Measurements from ENCODE around the gene REELD1. TPM values are rescaled to one million over a fixed set of nuclear protein-coding genes. Genes with fewer than 3 reads are reported as not detected.

Gene REELD1
- total RNA-seq, 1 experiment from 2014 or later = not detected

DNA sequence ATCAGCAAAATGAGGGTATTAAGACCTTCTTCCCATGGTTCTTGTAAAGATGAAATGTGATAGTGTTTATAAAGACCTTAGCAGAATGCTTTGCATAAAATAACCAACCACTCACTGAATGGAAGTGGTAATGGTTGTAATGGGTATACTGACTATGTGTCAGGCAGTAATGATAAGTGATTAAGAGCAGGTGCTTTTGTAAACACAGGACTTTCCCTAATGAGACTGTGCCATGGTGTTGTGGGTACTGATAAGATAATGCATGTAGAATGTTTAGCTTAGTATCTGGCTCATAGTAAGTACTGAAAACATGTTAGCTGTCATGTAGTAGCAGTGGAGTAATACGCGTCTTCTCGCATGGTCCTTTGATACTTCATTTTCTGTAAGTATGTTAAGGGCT is 31.9 kb upstream of the REELD1 start:
- Histone ChIP-seq H3K9me2 (replicated peaks; ENCODE audit: insufficient read depth, low read length) (no peaks in the 10 kb centered on the region), H3K4me1 (ENCODE audit: low read length) (peaks cover 64% of the 10 kb centered on the region), H3K9ac (ENCODE audit: low read length) (no peak overlapping the region), H3K9me3 (ENCODE audit: low read length) (no peaks in the 10 kb centered on the region), H3K36me3 (ENCODE audit: insufficient read depth, low read length) (peaks cover 57% of the 10 kb centered on the region), H3K27me3 (ENCODE audit: low read length) (no peaks in the 10 kb centered on the region), H2AFZ (ENCODE audit: low read length) (no peak overlapping the region), H3K4me2 (ENCODE audit: low read depth, low read length, poor library complexity, severe bottlenecking) (no peak overlapping the region), H3K4me3 (ENCODE audit: low read length) (no peak overlapping the region), H3K79me2 (ENCODE audit: low read length) (peaks cover 86% of the 10 kb centered on the region), H3K27ac (ENCODE audit: low read length) (0 out of 2 replicates have a peak overlapping the region, but pooled peaks have one; percentile 31), H4K20me1 (ENCODE audit: insufficient read depth, low read depth, low read length) (peaks cover 11% of the 10 kb centered on the region; the same call in 1 of the 2 replicates)
- DNase-seq = no peak

DNA sequence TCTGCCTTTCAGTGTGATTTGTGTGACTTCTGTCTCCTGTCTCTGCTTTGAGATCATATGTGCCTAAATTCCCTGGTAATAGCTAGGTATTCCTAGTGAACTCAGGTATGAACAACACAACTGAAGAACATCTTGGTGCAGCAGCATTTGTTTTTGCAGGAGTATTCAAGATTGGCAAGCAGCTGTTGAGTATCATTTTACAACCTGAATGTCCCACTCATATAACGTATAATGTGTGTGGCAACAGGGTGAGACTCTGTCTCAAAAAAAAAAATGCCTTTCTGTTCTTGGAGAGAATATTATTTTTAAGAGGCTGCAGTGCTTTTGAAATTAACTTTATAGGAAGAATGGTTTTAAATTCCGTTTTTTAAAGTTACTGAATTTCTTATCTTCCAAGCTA is 31.1 kb upstream of the REELD1 start:
- Histone ChIP-seq H3K27ac (ENCODE audit: low read length) (no peak overlapping the region), H3K9me3 (ENCODE audit: low read length) (no peaks in the 10 kb centered on the region), H2AFZ (ENCODE audit: low read length) (no peak overlapping the region), H3K27me3 (ENCODE audit: low read length) (no peaks in the 10 kb centered on the region), H3K9me2 (replicated peaks; ENCODE audit: insufficient read depth, low read length) (no peaks in the 10 kb centered on the region), H3K4me3 (ENCODE audit: low read length) (no peak overlapping the region), H4K20me1 (ENCODE audit: insufficient read depth, low read depth, low read length) (peaks cover 9% of the 10 kb centered on the region; the same call in 1 of the 2 replicates), H3K79me2 (ENCODE audit: low read length) (peaks cover 78% of the 10 kb centered on the region), H3K4me2 (ENCODE audit: low read depth, low read length, poor library complexity, severe bottlenecking) (no peak overlapping the region), H3K4me1 (ENCODE audit: low read length) (peaks cover 57% of the 10 kb centered on the region), H3K36me3 (ENCODE audit: insufficient read depth, low read length) (peaks cover 58% of the 10 kb centered on the region), H3K9ac (ENCODE audit: low read length) (no peak overlapping the region)
- DNase-seq = no peak

DNA sequence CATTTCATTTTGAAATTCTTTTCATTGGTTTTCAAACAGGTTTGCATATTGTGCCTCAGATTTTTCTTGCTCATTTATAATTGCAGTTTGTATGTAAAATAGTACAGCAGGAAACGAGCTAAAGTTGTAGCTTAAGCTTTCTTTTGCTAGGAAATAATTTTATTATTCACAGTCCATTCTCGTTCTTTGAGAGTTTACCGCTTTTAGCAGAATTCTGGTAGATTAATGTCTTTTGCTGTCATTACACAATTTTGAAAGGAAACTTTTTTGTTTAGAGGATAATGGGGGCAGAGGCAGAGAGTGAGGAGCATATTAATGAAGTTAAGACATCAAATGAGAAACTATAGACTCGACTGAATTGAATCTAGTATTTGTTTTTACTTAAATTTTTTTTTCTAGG is 28.3 kb upstream of the REELD1 start:
- peaks cover 50% of the 10 kb centered on the region for H3K79me2 ChIP-seq (ENCODE audit: low read length)
- H3K9me3 ChIP-seq (ENCODE audit: low read length) = no peaks in the 10 kb centered on the region
- no peaks in the 10 kb centered on the region for H3K9me2 ChIP-seq (replicated peaks; ENCODE audit: insufficient read depth, low read length)
- H3K36me3 ChIP-seq (ENCODE audit: insufficient read depth, low read length) = peaks cover 82% of the 10 kb centered on the region
- no peak overlapping the region for H3K27ac ChIP-seq (ENCODE audit: low read length)
- H3K4me1 ChIP-seq (ENCODE audit: low read length) = peaks cover 28% of the 10 kb centered on the region
- no peak overlapping the region for H3K4me2 ChIP-seq (ENCODE audit: low read depth, low read length, poor library complexity, severe bottlenecking)
- DNase-seq = no peak
- H4K20me1 ChIP-seq (ENCODE audit: insufficient read depth, low read depth, low read length) = no peaks in the 10 kb centered on the region
- no peaks in the 10 kb centered on the region for H3K27me3 ChIP-seq (ENCODE audit: low read length)
- no peak overlapping the region for H3K4me3 ChIP-seq (ENCODE audit: low read length)
- H2AFZ ChIP-seq (ENCODE audit: low read length) = no peak overlapping the region
- no peak overlapping the region for H3K9ac ChIP-seq (ENCODE audit: low read length)

DNA sequence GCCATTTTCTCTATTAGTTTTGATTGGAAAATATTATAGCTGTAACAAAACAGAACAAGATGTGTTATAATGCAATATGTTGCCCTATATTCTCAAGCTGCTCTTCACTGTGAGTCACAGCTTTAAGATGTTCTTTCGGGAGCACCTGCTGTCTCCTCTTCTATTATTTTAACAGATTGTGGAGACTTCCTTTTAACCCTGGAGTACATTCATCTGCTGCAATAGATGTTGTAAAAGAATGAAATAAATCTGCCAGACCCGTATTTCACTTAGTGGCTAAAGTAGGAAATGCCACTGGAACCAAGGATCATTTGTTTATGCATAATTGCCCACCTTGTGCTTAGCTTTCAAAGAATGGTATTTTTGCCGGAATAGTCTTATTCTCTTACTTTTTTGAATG is 27.7 kb upstream of the REELD1 start:
- Histone ChIP-seq H3K9ac (ENCODE audit: low read length) (no peak overlapping the region), H3K4me2 (ENCODE audit: low read depth, low read length, poor library complexity, severe bottlenecking) (no peak overlapping the region), H2AFZ (ENCODE audit: low read length) (no peak overlapping the region), H4K20me1 (ENCODE audit: insufficient read depth, low read depth, low read length) (no peaks in the 10 kb centered on the region), H3K27ac (ENCODE audit: low read length) (no peak overlapping the region), H3K27me3 (ENCODE audit: low read length) (no peaks in the 10 kb centered on the region), H3K9me2 (replicated peaks; ENCODE audit: insufficient read depth, low read length) (no peaks in the 10 kb centered on the region), H3K36me3 (ENCODE audit: insufficient read depth, low read length) (peaks cover 87% of the 10 kb centered on the region), H3K4me1 (ENCODE audit: low read length) (peaks cover 23% of the 10 kb centered on the region), H3K4me3 (ENCODE audit: low read length) (no peak overlapping the region), H3K79me2 (ENCODE audit: low read length) (peaks cover 44% of the 10 kb centered on the region), H3K9me3 (ENCODE audit: low read length) (no peaks in the 10 kb centered on the region)
- DNase-seq = no peak

DNA sequence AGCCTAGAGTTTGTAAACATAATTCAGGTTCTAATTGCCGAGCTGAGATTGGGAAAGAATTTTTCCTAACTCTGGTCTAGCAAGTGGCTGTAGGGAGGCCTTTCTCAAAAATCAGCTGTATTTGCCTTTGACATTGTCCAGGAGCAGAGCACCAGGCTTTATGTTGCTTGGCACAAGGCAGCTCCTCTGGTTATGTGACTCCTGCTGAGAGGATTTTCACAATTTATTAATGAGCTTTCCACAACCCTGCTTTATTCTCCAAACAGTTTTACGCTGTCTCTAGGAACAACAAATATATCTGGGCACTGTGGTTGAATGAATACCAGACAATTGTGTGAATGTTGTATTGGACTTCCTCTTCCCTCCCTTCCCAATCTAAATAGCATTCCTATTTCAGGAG is 23.9 kb upstream of the REELD1 start:
- Histone ChIP-seq H3K27ac (ENCODE audit: low read length) (no peak overlapping the region), H3K9ac (ENCODE audit: low read length) (no peak overlapping the region), H3K27me3 (ENCODE audit: low read length) (no peaks in the 10 kb centered on the region), H3K4me2 (ENCODE audit: low read depth, low read length, poor library complexity, severe bottlenecking) (no peak overlapping the region), H3K9me3 (ENCODE audit: low read length) (no peaks in the 10 kb centered on the region), H3K4me1 (ENCODE audit: low read length) (peaks cover 12% of the 10 kb centered on the region; the same call in 1 of the 2 replicates), H3K36me3 (ENCODE audit: insufficient read depth, low read length) (peaks cover 69% of the 10 kb centered on the region), H3K4me3 (ENCODE audit: low read length) (no peak overlapping the region), H4K20me1 (ENCODE audit: insufficient read depth, low read depth, low read length) (no peaks in the 10 kb centered on the region), H3K9me2 (replicated peaks; ENCODE audit: insufficient read depth, low read length) (no peaks in the 10 kb centered on the region), H2AFZ (ENCODE audit: low read length) (no peak overlapping the region), H3K79me2 (ENCODE audit: low read length) (peaks cover 11% of the 10 kb centered on the region; the same call in 1 of the 2 replicates)
- DNase-seq = no peak

DNA sequence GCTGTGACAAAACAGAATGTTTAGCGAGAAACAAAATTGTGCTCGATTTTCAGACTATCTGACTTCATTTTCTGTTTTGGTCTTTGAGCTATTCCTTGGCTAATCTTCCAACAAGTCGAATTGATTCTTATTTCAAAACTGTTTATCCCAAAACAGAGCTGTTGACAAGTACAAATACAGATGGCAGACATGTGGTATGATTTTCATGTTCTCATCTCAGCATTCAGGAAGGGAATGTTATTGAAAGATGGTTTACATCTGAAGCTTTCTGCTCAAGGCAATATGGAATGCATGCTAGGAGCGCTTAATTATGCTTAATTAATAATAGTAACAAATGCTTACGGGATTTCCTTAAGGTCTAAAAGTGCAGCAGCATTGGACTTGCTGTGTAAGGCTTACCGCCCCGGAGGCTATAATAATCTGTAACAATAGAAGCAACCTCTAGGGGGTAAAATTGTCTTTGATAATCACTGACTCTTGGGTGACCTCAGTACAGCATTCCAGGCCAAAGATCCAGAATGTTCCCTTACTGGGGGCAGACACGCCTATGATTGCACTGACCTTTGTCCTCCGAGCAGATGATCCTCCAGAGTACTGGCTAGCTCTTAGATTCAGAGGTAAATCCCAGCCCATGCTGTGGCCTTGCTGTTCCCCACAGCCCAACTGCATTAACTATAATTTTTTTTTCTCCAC is 22.4 kb upstream of the REELD1 start:
- no peaks in the 10 kb centered on the region for H3K9me3 ChIP-seq (ENCODE audit: low read length)
- H3K4me3 ChIP-seq (ENCODE audit: low read length) = no peak overlapping the region
- H4K20me1 ChIP-seq (ENCODE audit: insufficient read depth, low read depth, low read length) = no peaks in the 10 kb centered on the region
- H3K4me1 ChIP-seq (ENCODE audit: low read length) = no peaks in the 10 kb centered on the region
- H3K9me2 ChIP-seq (replicated peaks; ENCODE audit: insufficient read depth, low read length) = no peaks in the 10 kb centered on the region
- no peak overlapping the region for H3K4me2 ChIP-seq (ENCODE audit: low read depth, low read length, poor library complexity, severe bottlenecking)
- H3K9ac ChIP-seq (ENCODE audit: low read length) = no peak overlapping the region
- H3K79me2 ChIP-seq (ENCODE audit: low read length) = 0 out of 2 replicates have a peak, but pooled peaks cover under 1% of the 10 kb centered on the region
- no peak overlapping the region for H2AFZ ChIP-seq (ENCODE audit: low read length)
- H3K27ac ChIP-seq (ENCODE audit: low read length) = no peak overlapping the region
- no peak for DNase-seq
- H3K27me3 ChIP-seq (ENCODE audit: low read length) = no peaks in the 10 kb centered on the region
- H3K36me3 ChIP-seq (ENCODE audit: insufficient read depth, low read length) = peaks cover 56% of the 10 kb centered on the region

DNA sequence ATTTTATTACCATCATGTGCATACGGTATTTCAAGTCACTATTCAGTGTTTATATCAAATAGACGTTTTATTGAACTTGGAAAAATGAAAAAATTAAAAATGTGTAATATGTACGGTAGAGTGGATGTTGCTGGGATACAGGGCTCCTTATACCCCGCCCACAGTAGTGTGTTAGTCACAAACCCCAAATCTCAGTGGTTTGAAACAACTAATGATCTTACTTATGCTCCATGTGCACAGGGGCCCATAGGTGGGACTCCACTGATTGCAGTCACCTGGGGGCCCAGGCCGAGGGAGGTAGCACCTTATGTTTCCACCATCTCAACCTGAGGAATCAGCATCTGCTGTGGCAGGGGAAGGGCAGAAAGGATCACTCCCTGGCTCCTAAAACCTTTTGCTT is 20.7 kb upstream of the REELD1 start:
- Histone ChIP-seq H3K27ac (ENCODE audit: low read length) (no peak overlapping the region), H3K4me3 (ENCODE audit: low read length) (no peak overlapping the region), H3K9ac (ENCODE audit: low read length) (no peak overlapping the region), H3K79me2 (ENCODE audit: low read length) (no peaks in the 10 kb centered on the region), H3K9me2 (replicated peaks; ENCODE audit: insufficient read depth, low read length) (no peaks in the 10 kb centered on the region), H3K4me1 (ENCODE audit: low read length) (no peaks in the 10 kb centered on the region), H4K20me1 (ENCODE audit: insufficient read depth, low read depth, low read length) (no peaks in the 10 kb centered on the region), H3K27me3 (ENCODE audit: low read length) (no peaks in the 10 kb centered on the region), H2AFZ (ENCODE audit: low read length) (no peak overlapping the region), H3K4me2 (ENCODE audit: low read depth, low read length, poor library complexity, severe bottlenecking) (no peak overlapping the region), H3K9me3 (ENCODE audit: low read length) (no peaks in the 10 kb centered on the region), H3K36me3 (ENCODE audit: insufficient read depth, low read length) (peaks cover 40% of the 10 kb centered on the region)
- DNase-seq = no peak

DNA sequence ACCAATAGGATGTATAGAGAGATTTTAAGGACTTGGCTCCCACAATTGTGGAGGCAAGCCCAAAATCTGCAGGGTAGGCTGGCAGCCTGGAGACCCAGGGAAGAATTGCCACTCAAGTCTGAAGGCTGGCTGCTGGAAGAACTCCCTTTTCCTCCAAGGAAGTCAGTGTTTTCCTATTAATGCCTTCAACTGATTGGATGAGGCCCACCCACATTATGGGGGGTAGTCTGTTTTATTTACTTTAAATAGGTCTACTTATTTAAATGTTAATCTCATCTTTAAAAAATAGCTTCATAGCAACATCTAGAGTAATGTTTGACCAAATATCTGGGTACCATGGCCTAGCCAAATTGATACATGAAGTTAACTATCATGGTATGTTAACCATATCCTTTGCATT is 20.1 kb upstream of the REELD1 start:
- no peaks in the 10 kb centered on the region for H3K4me1 ChIP-seq (ENCODE audit: low read length)
- H3K27ac ChIP-seq (ENCODE audit: low read length) = no peak overlapping the region
- no peak overlapping the region for H3K4me2 ChIP-seq (ENCODE audit: low read depth, low read length, poor library complexity, severe bottlenecking)
- no peak overlapping the region for H3K9ac ChIP-seq (ENCODE audit: low read length)
- no peaks in the 10 kb centered on the region for H3K79me2 ChIP-seq (ENCODE audit: low read length)
- DNase-seq = no peak
- H3K36me3 ChIP-seq (ENCODE audit: insufficient read depth, low read length) = peaks cover 34% of the 10 kb centered on the region
- no peak overlapping the region for H2AFZ ChIP-seq (ENCODE audit: low read length)
- H3K9me2 ChIP-seq (replicated peaks; ENCODE audit: insufficient read depth, low read length) = no peaks in the 10 kb centered on the region
- no peaks in the 10 kb centered on the region for H3K9me3 ChIP-seq (ENCODE audit: low read length)
- no peaks in the 10 kb centered on the region for H4K20me1 ChIP-seq (ENCODE audit: insufficient read depth, low read depth, low read length)
- H3K27me3 ChIP-seq (ENCODE audit: low read length) = no peaks in the 10 kb centered on the region
- no peak overlapping the region for H3K4me3 ChIP-seq (ENCODE audit: low read length)

Measured in Karpas-422 (cell line).